GM21447 (cell line): ENCODE measurements around the gene GNPAT.

ENCODE experiments used
- ATAC-seq: cut with Tn5 transposase; IDR thresholded peaks from one replicate; pipeline ENCODE4 v1.9.1; 2021; ENCODE audit not compliant: unreplicated experiment

GNPAT gene

DNA sequence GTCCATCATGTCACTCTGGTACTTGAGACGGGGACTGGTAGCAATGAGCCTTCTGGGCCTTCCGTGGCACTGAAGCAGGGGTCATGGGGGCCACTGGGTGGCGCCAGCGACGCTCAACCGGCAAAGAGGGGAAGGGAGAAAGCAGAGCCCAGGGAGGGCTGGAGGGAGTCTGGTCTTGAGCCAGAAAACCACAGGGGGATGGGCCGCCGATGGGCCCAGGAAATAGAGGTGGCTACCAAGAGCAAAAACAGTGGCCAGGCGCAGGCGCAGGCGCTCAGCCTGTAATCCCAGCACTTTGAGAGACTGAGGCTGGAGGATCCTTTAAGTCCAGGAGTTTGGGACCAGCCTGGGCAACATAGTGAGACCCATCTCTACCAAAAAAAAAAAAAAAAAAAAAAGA is 74.9 kb downstream of the GNPAT start:
- ATAC-seq, result peak; percentile 73

DNA sequence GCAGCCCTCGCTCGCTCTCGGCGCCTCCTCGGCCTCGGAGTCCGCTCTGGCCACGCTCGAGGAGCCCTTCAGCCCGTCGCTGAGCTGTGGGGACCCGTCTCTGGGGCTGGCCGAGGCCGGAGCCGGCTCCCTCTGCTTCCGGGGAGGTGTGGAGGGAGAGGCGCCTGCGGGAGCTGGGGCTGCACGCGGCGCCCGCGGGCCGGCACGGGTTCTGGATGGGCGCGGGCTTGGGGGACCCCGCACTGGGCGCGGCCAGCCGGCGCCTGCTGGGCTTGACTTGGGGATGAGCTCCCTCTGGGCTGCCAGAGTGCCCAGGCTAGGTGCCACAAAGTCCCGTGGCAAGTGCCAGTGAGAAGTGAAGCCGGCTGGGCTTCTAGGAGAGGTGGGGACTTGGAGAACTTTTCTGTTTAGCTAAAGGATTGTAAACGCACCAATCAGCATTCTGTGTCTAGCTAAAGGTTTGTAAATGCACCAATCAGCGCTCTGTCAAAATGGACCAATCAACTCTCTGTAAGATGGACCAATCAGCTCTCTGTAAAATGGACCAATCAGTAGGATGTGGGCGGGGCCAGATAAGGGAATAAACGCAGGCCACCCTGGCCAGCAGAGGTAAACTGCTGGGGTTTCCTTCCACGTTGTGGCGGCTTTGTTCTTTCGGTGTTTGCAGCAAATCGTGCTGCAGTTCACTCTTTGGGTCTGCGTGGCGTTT is 76.4 kb downstream of the GNPAT start:
- no peak for ATAC-seq

DNA sequence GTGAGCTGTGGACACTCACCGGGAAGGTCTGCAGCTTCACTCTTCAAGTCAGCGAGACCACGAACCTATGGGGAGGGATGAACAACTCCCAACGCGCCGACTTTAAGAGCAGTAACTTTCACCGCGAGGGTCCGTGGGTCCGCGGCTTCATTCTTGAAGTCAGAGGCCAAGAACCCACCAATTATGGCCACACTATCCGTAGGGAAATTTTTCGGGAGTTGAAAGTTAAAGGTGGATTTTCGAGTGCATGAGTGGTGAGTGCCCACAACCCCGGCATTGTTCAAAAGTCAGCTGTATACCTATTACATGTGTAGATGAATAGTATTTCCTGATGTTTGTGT is 77.0 kb downstream of the GNPAT start:
- ATAC-seq, result no peak

DNA sequence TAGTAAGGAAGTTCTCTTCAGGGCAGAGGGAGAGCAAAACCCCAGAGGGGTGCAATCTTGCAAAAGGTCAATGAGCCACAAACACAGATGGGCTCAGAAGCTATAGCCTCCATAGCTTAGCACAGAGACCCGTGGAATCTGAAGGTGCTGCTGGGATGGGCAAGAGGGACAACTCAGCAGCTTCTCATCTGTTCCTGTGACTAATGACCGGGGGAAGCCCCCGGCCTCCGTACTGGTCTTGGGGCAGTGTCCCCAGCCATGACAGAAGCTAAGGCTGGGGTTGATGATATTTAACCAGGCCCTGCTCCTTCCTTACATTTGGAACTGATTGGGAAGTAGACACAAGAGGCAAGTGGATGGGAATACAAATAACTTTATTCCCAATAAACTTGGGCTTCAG is 77.6 kb downstream of the GNPAT start:
- no peak for ATAC-seq

DNA sequence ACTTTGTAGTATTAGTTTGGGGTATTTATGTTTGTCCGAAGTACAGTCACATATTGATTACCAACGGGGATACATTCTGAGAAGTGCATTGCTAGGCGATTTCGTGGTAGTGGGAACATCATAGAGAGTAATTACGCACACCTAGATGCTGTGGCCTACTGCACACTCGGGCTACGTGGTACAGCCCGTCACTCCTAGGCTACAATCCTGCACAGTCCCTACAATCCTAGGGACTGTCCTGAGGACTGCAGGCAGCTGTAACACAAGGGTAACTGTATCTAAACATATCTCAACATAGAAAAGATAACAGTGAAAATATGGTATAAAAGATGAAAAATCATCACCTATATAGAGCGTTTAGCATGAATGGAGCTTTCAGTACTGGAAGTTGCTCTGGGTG is 78.1 kb downstream of the GNPAT start:
- no peak for ATAC-seq

DNA sequence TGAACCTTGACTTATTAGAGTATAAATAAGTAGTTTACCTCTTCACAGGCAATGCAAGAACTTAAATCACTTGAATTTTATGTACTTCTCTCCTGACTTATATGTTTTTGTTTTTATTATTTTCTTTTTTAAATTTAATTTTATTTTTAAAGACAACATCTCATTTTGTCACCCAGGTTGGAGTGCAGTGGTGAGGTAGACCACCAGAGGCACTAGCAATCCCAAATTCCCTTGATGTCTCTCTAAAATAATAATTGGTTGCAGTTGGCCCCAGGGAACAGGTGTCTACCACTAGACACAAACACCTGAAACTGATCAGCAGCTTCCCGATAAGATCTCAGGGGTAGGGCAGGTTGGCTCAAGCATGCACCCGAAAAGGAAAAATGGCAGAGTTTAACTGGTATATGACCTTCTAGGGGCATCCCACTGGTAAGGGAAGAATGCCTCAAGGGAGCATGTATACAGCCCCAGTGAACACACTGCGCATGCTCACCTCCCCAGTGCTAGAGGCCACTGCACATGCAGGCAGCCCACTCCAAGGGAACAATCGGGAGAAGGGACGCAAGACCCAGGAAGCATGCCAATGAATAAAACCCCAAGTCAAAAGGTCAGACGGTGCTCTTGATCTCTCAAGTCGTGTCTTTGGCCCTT is 82.0 kb downstream of the GNPAT start:
- no peak for ATAC-seq

DNA sequence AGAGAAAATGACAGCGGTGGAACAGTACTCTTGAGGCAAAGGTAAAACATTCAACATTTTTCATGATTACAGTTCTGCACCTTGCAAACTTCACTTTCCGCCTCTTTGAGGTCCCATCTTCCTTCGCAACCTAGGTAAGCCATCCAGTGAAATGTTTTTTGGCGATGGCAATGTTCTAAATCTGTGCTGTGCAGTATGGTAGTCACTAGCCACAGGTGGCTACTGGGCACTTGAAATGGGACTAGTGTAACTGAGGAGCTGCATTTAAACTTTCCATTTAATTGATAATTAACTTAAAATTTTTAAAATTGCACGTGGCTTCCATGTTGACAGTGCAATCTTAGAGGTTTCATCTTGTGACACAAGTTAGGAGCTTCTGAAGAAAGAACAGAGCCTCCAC is 83.6 kb downstream of the GNPAT start:
- no peak for ATAC-seq

DNA sequence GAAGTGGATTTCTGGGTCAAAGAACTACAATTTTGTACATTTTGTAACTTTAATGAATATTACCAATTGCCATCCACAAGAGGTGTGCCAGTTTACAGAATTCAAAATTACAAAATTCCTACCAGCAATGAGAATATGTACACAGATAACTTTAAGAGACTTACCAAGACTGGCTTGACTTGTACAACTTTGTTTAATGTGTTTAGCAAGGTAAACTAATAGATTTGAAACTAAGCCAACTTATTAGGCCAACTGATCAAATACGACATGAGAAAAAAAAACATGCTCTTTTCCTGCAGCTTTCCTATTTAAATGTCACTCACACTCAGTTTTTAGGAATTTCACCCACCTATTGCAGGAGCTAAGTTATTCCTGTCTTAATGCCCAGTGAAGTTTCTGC is 85.2 kb downstream of the GNPAT start:
- ATAC-seq, result no peak
